HG02623 (cell line): ENCODE results near the gene KIDINS220.
"Not testable (repeated sequence)": the region's sequence is repeated elsewhere in the genome, so short reads cannot be mapped to it uniquely, and the experiment has no call there.

ENCODE experiments used
- ATAC-seq: cut with Tn5 transposase; IDR thresholded peaks from one replicate; pipeline ENCODE4 v1.9.1; 2021; ENCODE audit warnings: moderate library complexity; ENCODE audit not compliant: unreplicated experiment

KIDINS220 gene

GRCh38 chr2:8754106-8754776 lies 83.2 kb downstream of the KIDINS220 start:
- no peak for ATAC-seq

DNA sequence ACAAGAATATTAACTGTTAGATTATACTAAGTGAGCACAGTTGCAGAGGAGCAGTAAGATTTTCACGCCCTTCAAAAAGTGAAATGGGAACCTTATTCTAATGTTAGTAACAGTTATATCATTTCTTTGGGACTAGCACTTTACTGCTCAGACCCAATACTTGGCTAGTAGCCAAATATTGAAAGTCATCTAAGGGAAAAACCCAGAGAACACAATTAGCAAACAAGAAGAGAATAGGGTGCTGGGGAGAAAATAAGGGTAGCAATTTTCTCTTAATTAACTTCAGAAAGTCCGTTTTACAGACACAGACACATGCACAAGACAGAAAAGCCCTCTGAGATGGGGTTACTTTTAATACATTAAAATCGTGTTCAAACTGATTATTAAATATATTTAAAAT lies 83.8 kb downstream of the KIDINS220 start:
- no peak for ATAC-seq

GRCh38 chr2:8752385-8752784 lies 85.0 kb downstream of the KIDINS220 start:
- ATAC-seq, result no peak

GRCh38 chr2:8750221-8750620 lies 87.2 kb downstream of the KIDINS220 start:
- no peak for ATAC-seq

DNA sequence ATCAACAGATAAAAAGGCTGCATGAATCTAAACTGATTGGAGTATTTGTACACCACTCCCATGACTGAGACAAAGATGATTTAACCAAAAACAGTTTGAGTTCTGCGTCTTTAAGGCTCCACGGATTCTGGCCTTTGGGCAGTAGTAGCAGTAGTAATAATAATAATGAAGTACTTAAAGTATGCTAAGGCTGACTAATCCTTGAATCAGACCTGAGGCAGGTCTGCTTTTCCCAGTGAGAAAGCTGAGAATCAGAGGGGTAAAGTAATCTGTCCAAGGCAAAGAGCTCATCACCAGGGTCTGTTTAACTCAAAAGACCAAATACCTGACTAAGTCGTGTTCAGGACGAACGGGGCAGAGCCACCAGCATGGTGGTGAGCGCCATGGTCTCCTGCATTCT lies 94.2 kb downstream of the KIDINS220 start:
- no peak for ATAC-seq

DNA sequence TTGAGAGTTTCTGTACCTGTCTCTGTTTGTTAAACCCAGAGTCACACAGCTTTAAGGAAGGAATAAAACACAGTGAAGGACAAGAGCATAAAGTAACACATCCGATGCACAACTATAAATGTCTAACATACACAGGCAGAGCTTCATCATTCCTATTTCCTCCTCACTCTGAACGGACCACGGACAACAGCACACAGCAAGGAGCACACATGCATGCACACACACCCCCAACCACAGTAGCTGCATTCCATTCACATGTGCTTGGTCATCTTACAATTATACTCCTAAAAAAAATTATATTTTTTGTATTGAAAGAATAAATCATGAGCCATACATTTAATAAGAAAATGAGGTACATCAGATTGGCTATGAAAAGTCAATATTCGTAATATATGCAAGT lies 97.3 kb downstream of the KIDINS220 start:
- ATAC-seq, result no peak

DNA sequence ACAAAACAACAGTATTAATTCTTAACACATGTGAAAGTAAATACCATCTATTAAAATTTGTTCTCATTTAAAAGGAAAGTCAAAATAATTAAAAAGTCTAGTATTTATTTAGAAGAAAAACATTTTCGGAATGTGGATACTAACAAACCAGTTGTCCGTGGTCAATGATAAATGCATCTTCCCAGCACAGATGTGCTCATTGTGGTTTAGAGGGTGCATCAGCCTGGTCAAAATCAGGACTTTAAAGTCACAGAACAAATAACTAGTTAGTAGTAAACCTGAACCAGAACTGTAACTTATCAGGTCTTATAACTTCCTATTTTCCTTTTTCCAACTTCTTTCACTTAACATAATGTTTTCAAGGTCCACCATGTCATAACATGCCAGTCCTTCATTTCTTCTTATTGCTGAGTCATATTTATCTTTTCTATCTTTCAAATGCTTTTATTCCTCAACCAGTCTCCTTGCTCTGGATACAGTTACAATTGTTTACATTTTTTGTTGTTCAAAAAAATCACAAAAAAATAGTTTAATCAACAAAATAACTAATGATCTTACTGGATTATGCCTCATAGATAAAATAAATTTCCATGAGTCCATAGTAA lies 99.7 kb downstream of the KIDINS220 start:
- no peak for ATAC-seq

DNA sequence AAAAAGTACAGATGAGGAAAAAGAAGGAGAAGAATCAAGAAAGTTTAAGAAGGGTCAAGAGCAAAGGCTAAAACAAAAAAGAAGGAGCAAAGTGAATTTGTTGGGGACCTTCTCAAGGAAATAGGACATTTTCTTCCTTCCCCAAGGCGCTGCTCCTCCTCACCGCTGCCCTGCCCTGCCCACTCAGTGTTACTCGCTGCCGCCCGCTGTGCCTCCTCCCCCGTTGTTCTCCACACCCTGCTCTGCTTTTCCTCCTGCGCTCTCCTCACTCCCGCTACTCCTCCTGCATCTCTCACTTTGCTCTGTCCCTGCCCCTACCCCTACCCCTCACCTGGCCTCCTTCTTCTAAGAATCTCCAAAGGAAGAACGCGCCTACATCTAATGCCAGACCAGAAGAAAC lies 104.8 kb downstream of the KIDINS220 start:
- no peak for ATAC-seq

DNA sequence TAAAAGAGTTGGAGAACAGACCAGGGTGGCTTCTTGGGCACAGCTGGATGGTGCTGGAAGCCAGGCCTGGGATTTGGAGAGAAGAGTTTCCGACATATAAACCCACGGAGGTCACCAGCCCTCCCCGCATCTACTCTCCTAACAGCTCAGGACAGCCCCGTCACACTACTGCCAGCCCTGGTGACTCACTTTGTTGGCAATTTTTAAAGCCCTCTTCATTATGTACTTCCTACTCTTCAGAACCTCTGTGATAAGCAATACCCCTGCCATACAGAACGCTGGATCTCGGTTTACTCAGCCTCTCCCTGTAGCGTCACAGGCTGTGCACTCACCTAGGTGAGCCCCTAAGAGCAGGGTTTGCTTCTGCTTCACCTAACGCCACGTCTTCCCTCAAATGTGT lies 107.5 kb downstream of the KIDINS220 start:
- no peak for ATAC-seq

DNA sequence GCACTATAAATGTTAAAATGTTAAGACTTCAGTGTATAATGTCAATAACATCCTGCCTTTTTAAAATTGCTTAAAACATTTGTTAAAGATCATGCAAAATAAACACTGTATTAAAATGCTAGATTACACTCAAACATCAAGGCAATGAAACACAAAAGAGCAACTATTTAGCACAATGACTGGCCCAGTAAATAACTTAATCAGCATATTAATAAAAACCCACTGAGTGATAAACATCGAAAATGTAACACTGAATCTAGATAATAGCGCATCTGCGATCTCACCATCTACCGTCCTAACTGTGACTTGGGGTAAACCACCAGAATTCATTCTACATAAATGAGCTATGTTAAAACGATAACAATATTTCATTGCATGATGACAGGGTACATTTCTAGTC lies 108.3 kb downstream of the KIDINS220 start:
- ATAC-seq, result not testable (repeated sequence)

GRCh38 chr2:8728305-8729015 lies 109.0 kb downstream of the KIDINS220 start:
- ATAC-seq, result no peak

- no peak for ATAC-seq
These were observed 111.6 kb downstream of the KIDINS220 start for GRCh38 chr2:8725838-8726237.

GRCh38 chr2:8722986-8723385 lies 114.4 kb downstream of the KIDINS220 start:
- no peak for ATAC-seq

DNA sequence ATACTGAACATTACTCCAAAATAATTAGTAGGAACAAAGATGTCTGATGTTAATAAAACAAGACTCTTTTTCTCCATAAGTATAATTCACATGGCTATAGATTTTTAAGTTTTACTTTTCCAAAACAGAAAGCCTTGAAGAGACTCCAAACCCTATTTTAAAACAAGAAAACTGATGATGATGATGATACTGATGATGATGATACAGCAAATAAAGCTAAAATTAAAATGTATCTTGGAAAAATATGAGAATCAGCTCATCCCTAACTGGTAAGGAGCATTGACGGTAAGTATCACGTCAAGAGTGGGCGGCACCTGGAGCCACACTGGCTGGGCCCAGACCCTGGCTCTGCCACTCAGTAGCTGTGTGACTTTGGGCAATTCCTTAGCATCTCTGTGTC lies 116.0 kb downstream of the KIDINS220 start:
- no peak for ATAC-seq

DNA sequence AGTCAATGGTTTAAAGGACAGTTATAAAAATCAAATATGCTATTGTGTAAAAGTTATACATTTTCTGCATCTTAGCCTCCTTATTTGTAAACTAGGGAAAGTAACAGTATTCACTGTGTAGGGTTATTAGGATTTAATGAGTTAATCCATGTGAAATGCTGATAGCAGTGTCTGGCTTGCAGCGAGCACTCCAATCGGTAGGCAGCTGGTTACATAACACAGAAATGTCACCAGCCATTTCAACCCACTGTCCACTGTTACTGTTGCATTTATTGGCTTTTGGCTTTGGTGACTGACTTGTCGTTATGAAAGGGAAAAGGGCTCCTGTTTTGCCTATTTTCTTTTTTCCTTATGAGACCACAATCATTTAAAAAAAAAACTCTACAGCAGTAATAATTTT lies 116.7 kb downstream of the KIDINS220 start:
- ATAC-seq, result no peak

- ATAC-seq, result no peak
These were observed 117.9 kb downstream of the KIDINS220 start for GRCh38 chr2:8719528-8719927.

DNA sequence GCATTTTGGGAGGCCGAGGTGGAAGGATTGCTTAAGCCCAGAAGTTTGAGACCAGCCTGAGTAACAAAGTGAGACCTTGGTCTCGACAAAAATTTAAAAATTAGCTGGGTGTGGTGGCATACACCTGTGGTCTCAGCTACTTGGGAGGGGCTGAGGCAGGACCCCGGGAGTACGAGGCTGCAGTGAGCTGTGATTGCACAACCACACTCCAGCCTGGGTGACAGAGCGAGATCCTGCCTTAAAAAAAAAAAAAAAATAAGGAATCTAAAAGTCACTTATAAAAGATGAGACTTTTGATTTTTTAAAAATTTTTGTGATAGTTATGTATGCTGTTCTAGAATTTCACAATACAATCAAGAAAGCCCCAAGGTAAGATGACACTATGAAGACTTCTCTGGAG lies 122.4 kb downstream of the KIDINS220 start:
- no peak for ATAC-seq

DNA sequence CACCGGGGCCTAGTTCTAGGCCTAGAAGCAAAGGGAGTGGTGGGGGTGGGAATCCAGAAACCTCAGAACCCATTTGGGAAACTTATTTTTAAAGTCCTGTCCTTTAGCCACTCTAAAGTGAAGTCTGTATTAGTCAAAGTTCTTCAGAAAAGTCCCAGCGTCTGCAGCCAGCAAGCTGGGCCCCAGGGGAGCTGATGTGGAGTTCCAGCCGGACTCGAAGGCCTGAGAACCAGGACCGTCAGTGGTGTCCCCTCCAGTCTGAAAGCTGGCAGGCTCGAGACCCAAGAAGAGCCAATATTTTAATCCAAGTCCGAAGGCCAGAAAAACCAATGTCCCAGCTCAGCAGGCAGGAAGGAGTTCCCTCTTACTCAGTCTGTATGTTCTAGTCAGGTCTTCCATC lies 123.1 kb downstream of the KIDINS220 start:
- no peak for ATAC-seq

GRCh38 chr2:8710951-8711350 lies 126.5 kb downstream of the KIDINS220 start:
- ATAC-seq, result no peak

DNA sequence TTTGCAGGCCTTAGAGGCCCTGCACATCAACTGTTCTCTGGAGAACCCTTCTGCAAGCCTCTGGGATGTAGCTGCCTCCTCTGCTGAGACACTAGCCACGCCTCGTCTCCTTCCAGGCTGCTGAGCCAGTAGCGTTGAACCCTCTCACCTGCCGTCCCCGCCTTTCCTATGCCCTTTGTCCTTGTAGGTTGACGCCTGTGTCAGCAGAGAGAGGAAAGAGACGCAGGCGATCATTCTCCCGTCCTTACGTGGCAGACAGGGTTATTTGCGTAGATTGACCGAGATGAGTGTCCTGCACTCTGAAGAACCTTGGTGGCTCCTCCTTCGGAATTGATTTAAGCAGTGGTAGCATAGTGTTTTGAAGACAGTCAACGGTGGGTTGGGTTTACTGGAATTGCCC lies 127.8 kb downstream of the KIDINS220 start:
- no peak for ATAC-seq

DNA sequence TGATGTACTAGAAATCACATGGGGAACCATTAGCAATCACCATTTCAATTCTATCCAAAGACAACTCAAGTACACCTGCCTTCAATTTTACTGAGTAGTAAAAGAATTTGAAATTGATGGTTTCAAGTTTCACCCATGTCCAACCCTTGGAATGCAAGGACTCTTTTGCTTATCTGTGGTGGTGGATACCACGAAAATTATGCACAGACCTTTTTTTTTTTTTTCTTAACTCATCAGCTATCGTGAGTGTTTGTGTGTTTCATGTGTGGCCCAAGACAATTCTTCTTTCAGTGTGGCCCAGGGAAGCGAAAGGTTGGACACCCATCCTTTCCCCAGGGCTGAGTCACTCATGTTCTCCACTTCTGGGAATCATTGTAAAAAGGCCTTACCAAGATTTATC lies 132.5 kb downstream of the KIDINS220 start:
- ATAC-seq, result no peak

DNA sequence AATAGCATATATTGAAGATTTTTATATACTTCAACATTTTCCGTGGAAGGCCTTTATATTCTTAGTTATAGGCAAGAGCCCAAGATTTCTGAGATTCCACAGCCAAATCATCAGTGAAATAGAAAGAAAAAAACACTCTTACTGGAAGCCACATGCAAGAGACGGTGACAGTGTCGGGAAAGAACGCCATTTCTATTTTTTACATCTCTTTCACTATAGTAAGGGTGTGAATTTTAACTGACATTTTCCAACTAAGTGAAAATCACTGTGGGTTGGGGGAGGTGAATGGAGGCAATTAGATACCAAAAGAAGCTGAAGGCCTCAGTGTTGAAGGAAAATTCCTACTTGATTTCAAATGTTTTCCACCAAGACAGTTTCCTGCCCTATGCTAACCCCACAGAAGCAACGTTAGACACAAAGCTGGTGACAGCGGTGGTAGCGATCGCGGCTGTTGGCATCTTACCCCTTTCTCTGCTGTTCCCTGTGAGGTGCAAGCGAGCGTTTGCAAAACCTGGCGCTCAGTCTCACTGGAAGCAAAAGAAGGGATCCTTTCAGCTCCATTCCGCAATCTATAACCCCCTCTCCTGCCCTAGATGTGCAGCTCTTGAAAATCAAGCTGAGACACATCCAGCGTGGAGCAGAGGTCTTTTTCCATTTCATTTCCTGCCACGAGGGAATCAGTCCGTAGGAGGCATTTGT lies 135.6 kb downstream of the KIDINS220 start:
- no peak for ATAC-seq
